Retina (tissue), 1 donor: ENCODE results near the gene C1R.
"Not testable (repeated sequence)": the region's sequence is repeated elsewhere in the genome, so short reads cannot be mapped to it uniquely, and the experiment has no call there.

Experiments
- DNase-seq: peaks from one replicate; pipeline ENCODE4 v3.0.0-alpha.2; 2016

C1R gene

GRCh38 chr12:7118881-7119280 is 26.6 kb upstream of the C1R start:
- no peak for DNase-seq

GRCh38 chr12:7117670-7118069 is 25.4 kb upstream of the C1R start:
- no peak for DNase-seq

- DNase-seq, result no peak
These were observed 24.7 kb upstream of the C1R start for GRCh38 chr12:7116916-7117315.

GRCh38 chr12:7116196-7116595 is 24.0 kb upstream of the C1R start:
- DNase-seq, result no peak

- DNase-seq, result no peak
These were observed 22.6 kb upstream of the C1R start for GRCh38 chr12:7114851-7115250.

GRCh38 chr12:7114008-7114407 is 21.8 kb upstream of the C1R start:
- no peak for DNase-seq

GRCh38 chr12:7113389-7113871 is 21.2 kb upstream of the C1R start:
- DNase-seq, result peak; percentile 59

GRCh38 chr12:7112041-7112440 is 19.8 kb upstream of the C1R start:
- DNase-seq, result no peak

GRCh38 chr12:7110661-7111060 is 18.4 kb upstream of the C1R start:
- no peak for DNase-seq

- no peak for DNase-seq
These were observed 17.3 kb upstream of the C1R start for GRCh38 chr12:7109572-7109920.

- DNase-seq, result peak; percentile 91
These were observed 16.7 kb upstream of the C1R start, which contains the start of gene C1RL for GRCh38 chr12:7108796-7109571. Gene C1RL, minus strand, starts transcription at chr12:7109214. Its CDS starts 34 bp downstream, at chr12:7109180.

- peak; percentile 80 for DNase-seq
These were observed 16.0 kb upstream of the C1R start for GRCh38 chr12:7108003-7108795.

GRCh38 chr12:7107636-7108002 is 15.4 kb upstream of the C1R start:
- no peak for DNase-seq

- not testable (repeated sequence) for DNase-seq
These were observed 14.9 kb upstream of the C1R start for GRCh38 chr12:7107181-7107580.

GRCh38 chr12:7106082-7106481 is 13.8 kb upstream of the C1R start:
- DNase-seq, result no peak

GRCh38 chr12:7103837-7104584 is 11.8 kb upstream of the C1R start:
- DNase-seq, result no peak

GRCh38 chr12:7102582-7102981 is 10.3 kb upstream of the C1R start:
- no peak for DNase-seq

- DNase-seq, result no peak
These were observed 9.5 kb upstream of the C1R start for GRCh38 chr12:7101694-7102131.

GRCh38 chr12:7101047-7101693 is 8.9 kb upstream of the C1R start:
- DNase-seq, result no peak

GRCh38 chr12:7100239-7100638 is 8.0 kb upstream of the C1R start:
- DNase-seq, result no peak

GRCh38 chr12:7099290-7099996 is 7.2 kb upstream of the C1R start:
- DNase-seq, result no peak

- no peak for DNase-seq
These were observed 4.7 kb upstream of the C1R start for GRCh38 chr12:7096979-7097378.
